Endothelial cell of umbilical vein (primary cell): Measurements from ENCODE around the gene TXK. TPM values are rescaled to one million over a fixed set of nuclear protein-coding genes. Genes with fewer than 3 reads are reported as not detected.

Experiments used
- BruUV-seq: library from RNA; stranded (reverse); fragments of 400-500 nt; replicated peaks from 2 replicates; lab custom pipeline; 2021; lab: Mats Ljungman, UMichigan
- CTCF ChIA-PET: fragments of 300-600, 350-600 bp; sonication (Branson Sonifier 250); formaldehyde crosslinking; loops from one replicate; lab custom pipeline; 2021; ENCODE audit warnings: antibody characterized with exemption, inconsistent platforms; lab: Charles Lee
- POLR2A ChIA-PET: fragments of 300-600, 350-600 bp; sonication (Branson Sonifier 250); formaldehyde crosslinking; loops from one replicate; lab custom pipeline; 2021; ENCODE audit warnings: antibody characterized with exemption, inconsistent platforms; lab: Charles Lee
- DNase-seq: peaks from one replicate; pipeline ENCODE4 v3.0.0-alpha.2; 2011; ENCODE audit warnings: low read depth, low spot score
- FAIRE-seq: peaks from 2 replicates; lab custom pipeline; 2011; peaks lifted over from hg19 to GRCh38; lab: Jason Lieb, UNC
- H2AFZ ChIP-seq: 2 replicates; pipeline ENCODE4 v1.6.0; 2012; ENCODE audit warnings: low read depth, low read length, control low read depth, inconsistent platforms
- H3K27ac ChIP-seq: 2 replicates; pipeline ENCODE4 v1.5.1; 2011; ENCODE audit warnings: low read depth, mild to moderate bottlenecking, control low read depth, low read length, moderate library complexity; ENCODE audit not compliant: insufficient read depth
- H3K27me3 ChIP-seq, 2 experiments: 2 replicates each; pipeline versions ENCODE4 v1.6.0 to v1.6.1; 2011; ENCODE audit warnings: low read length in 2 of 2, mixed read lengths in 1 of 2; ENCODE audit not compliant: control insufficient read depth in 2 of 2, insufficient read depth in 2 of 2
- H3K36me3 ChIP-seq, 2 experiments: 2 replicates in 1 of 2; 3 replicates in 1 of 2; pipeline ENCODE4 v1.5.1; 2011; ENCODE audit warnings: low read length in 2 of 2, mild to moderate bottlenecking in 1 of 2, moderate library complexity in 1 of 2; ENCODE audit not compliant: control insufficient read depth in 2 of 2, insufficient read depth in 2 of 2; ENCODE audit errors: extremely low read depth in 1 of 2
- H3K4me1 ChIP-seq: 3 replicates; pipeline ENCODE4 v1.5.1; 2011; ENCODE audit warnings: mild to moderate bottlenecking, low read length; ENCODE audit not compliant: control insufficient read depth, insufficient read depth; ENCODE audit errors: extremely low read depth
- H3K4me2 ChIP-seq: 2 replicates; pipeline ENCODE4 v1.6.1; 2011; ENCODE audit warnings: low read length, control low read depth, mixed read lengths; ENCODE audit not compliant: insufficient read depth
- H3K4me3 ChIP-seq, 3 experiments: fragments of 200-600 bp in 1 of 3; sonication (generic), shearing (Covaris generic) in 1 of 3; replicated peaks in 1 of 3; 2 replicates each; pipeline ENCODE4 v1.5.1; 2011 to 2016; ENCODE audit warnings: control low read depth in 3 of 3, low read length in 3 of 3, mild to moderate bottlenecking in 2 of 3, inconsistent platforms in 1 of 3, low read depth in 1 of 3, moderate library complexity in 1 of 3; ENCODE audit not compliant: insufficient read depth in 1 of 3
- H3K79me2 ChIP-seq: 2 replicates; pipeline ENCODE4 v1.6.0; 2012; ENCODE audit warnings: low read length, inconsistent platforms; ENCODE audit not compliant: control insufficient read depth, insufficient read depth
- H3K9ac ChIP-seq: replicated peaks from 2 replicates; pipeline ENCODE3; 2011; ENCODE audit warnings: low read length, control low read depth; ENCODE audit not compliant: insufficient read depth; ENCODE audit errors: extremely low read depth
- H3K9me1 ChIP-seq: replicated peaks from 3 replicates; pipeline ENCODE4 v1.6.0; 2011; ENCODE audit warnings: mild to moderate bottlenecking, low read length; ENCODE audit not compliant: control insufficient read depth, insufficient read depth; ENCODE audit errors: extremely low read depth
- H3K9me3 ChIP-seq: replicated peaks from 2 replicates; pipeline ENCODE4 v1.5.1; 2012; ENCODE audit warnings: low read length, inconsistent platforms; ENCODE audit not compliant: control insufficient read depth, insufficient read depth
- H4K20me1 ChIP-seq: replicated peaks from 2 replicates; pipeline ENCODE3; 2011; ENCODE audit warnings: mild to moderate bottlenecking, low read length; ENCODE audit not compliant: control insufficient read depth, insufficient read depth; ENCODE audit errors: extremely low read depth
- EZH2 ChIP-seq: IDR thresholded peaks from 2 replicates; pipeline ENCODE4 v1.6.1; 2012; ENCODE audit warnings: borderline replicate concordance, low read depth, mild to moderate bottlenecking, moderate library complexity, low read length, inconsistent platforms; ENCODE audit not compliant: severe bottlenecking
- GATA2 ChIP-seq: IDR thresholded peaks from 2 replicates; pipeline ENCODE4 v1.7.0; 2011; ENCODE audit warnings: low read depth, mild to moderate bottlenecking, moderate library complexity, mixed read lengths, low read length; ENCODE audit not compliant: insufficient read length, insufficient read depth
- JUN ChIP-seq: IDR thresholded peaks from 2 replicates; pipeline ENCODE4 v1.6.1; 2011; ENCODE audit warnings: borderline replicate concordance, low read depth; ENCODE audit not compliant: insufficient read length, insufficient read depth
- MYC ChIP-seq: IDR thresholded peaks from one replicate; pipeline ENCODE4 v1.6.1; 2011; ENCODE audit warnings: mild to moderate bottlenecking, low read depth, low read length
- POLR2AphosphoS5 ChIP-seq: IDR thresholded peaks from 2 replicates; pipeline ENCODE4 v1.6.1; 2012; ENCODE audit warnings: low read depth, mild to moderate bottlenecking, control low read depth, low read length, moderate library complexity; ENCODE audit not compliant: insufficient read depth
- dilution Hi-C: fragments of 300-500 bp; cut with MboI; formaldehyde crosslinking; loops from one replicate; pipeline ENCODE4 v1.15.0; 2019; ENCODE audit warnings: low sequenced_read_pairs; ENCODE audit not compliant: extremely low pct_ligation_motif_present
- intact Hi-C: fragments of 100-400 bp; cut with micrococcal nuclease; formaldehyde crosslinking; loops from one replicate; pipeline ENCODE4 v1.10.0; 2022
- polyA plus RNA-seq, 4 experiments: library from polyadenylated mRNA; depleted of rRNA in 3 of 4; stranded (reverse) in 3 of 4; unstranded in 1 of 4; fragments of >200 nt; gene quantifications; 2 replicates each; pipeline versions ENCODE4 v1.2.1 to v1.2.3, GENCODE V29; 2011 to 2012; ENCODE audit warnings: missing spikeins in 1 of 4
- total RNA-seq: library from RNA; stranded (reverse); gene quantifications from 2 replicates; pipeline ENCODE4 v1.2.3, GENCODE V29; 2021

Gene TXK
- total and polyA plus RNA-seq, 2 donors (not counting 3 experiments of a cell fraction or from before 2014, with no cell fraction given), result 0.26 to 0.97 TPM

DNA sequence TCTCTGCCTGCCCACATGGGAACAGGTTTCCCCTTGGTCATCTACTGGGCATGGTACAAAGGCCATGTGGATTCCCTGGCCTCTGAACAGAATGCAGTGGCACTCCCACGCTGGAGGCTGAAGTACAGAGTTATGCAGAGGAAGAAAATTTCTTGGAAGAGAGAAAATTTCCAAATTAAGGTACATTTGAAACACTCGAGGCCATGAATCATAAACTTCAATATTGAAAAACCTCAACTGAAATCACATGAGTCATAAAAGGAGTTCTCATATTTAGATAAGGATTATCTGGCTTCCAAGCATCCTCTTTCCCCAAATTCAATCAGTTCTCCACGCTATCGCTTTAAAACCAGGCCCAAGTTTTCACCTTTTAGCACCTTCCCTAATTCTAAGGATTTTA, 28.1 kb upstream of the TXK start:
- H3K4me1 ChIP-seq, result no peaks in the 10 kb centered on the region
- no peak overlapping the region for H3K9ac ChIP-seq
- intact Hi-C loops (no loop called here), dilution Hi-C loops (no loop called here)
- TF ChIP-seq JUN (no peak), MYC (no peak), POLR2AphosphoS5 (no peak), GATA2 (no peak)
- FAIRE-seq (no peak), DNase-seq (no peak)
- CTCF ChIA-PET, result no interaction called here
- H3K4me3 ChIP-seq, result no peak overlapping the region
- no peaks in the 10 kb centered on the region for H3K9me3 ChIP-seq
- H4K20me1 ChIP-seq, result no peaks in the 10 kb centered on the region
- no TSS peak for BruUV-seq
- H3K27ac ChIP-seq, result no peak overlapping the region
- H3K36me3 ChIP-seq, result no peaks in the 10 kb centered on the region
- POLR2A ChIA-PET, result no interaction called here
- H3K9me1 ChIP-seq, result no peaks in the 10 kb centered on the region
- no peaks in the 10 kb centered on the region for H3K79me2 ChIP-seq
- no peak overlapping the region for H2AFZ ChIP-seq
- H3K4me2 ChIP-seq, result no peak overlapping the region
- H3K27me3 ChIP-seq, result peaks cover 0 to 1% of the 10 kb centered on the region in 2 experiments

GRCh38 chr4:48157271-48157670, 23.2 kb upstream of the TXK start:
- Histone ChIP-seq H4K20me1 (no peaks in the 10 kb centered on the region), H3K4me3 (no peak overlapping the region), H3K36me3 (no peaks in the 10 kb centered on the region), H3K27ac (no peak overlapping the region), H3K79me2 (no peaks in the 10 kb centered on the region), H2AFZ (no peak overlapping the region), H3K4me2 (no peak overlapping the region), H3K27me3 (no peaks in the 10 kb centered on the region), H3K9ac (no peak overlapping the region), H3K4me1 (no peaks in the 10 kb centered on the region), H3K9me3 (no peaks in the 10 kb centered on the region), H3K9me1 (no peaks in the 10 kb centered on the region)
- intact Hi-C loops, result no loop called here
- dilution Hi-C loops, result no loop called here
- CTCF ChIA-PET, result no interaction called here
- BruUV-seq, result no TSS peak
- POLR2A ChIA-PET, result no interaction called here
- DNase-seq (no peak), FAIRE-seq (no peak)
- TF ChIP-seq EZH2 (no peak), MYC (no peak)
